Amygdala (tissue), 56 donors: ENCODE data around the gene IFT172.
"Not testable (repeated sequence)": the region's sequence is repeated elsewhere in the genome, so short reads cannot be mapped to it uniquely, and the experiment has no call there.

Source experiments
- DNase-seq, 56 donors: peaks; one replicate each; lab custom pipeline; 2025; lab: John Stamatoyannopoulos, UW

The IFT172 gene

GRCh38 chr2:27431395-27431794 lies 58.1 kb downstream of the IFT172 start:
- DNase-seq, result no peak

GRCh38 chr2:27428978-27429541 lies 60.5 kb downstream of the IFT172 start:
- peak in 46 of 56 donors; percentile 20 to 85 (median 70) for DNase-seq

- DNase-seq, result peak; percentile 58 to 96 (median 85)
These were observed 61.1 kb downstream of the IFT172 start, which contains the start of gene NRBP1 for GRCh38 chr2:27428213-27428977. TSS of gene NRBP1 (plus strand) at chr2:27428631. CDS start at chr2:27433274, 4,643 bp downstream.

- no peak for DNase-seq
These were observed 61.7 kb downstream of the IFT172 start for GRCh38 chr2:27427863-27428212.

GRCh38 chr2:27425039-27425438 lies 64.5 kb downstream of the IFT172 start:
- DNase-seq, result not testable (repeated sequence)

GRCh38 chr2:27422958-27423357 lies 66.6 kb downstream of the IFT172 start:
- DNase-seq, result no peak

GRCh38 chr2:27421660-27422250 lies 67.8 kb downstream of the IFT172 start:
- no peak for DNase-seq

- no peak for DNase-seq
These were observed 68.5 kb downstream of the IFT172 start for GRCh38 chr2:27420996-27421395.

GRCh38 chr2:27416151-27416550 lies 73.4 kb downstream of the IFT172 start:
- DNase-seq, result no peak

GRCh38 chr2:27412419-27413152 lies 77.0 kb downstream of the IFT172 start:
- no peak for DNase-seq

GRCh38 chr2:27409321-27410073 lies 80.0 kb downstream of the IFT172 start, which contains the start of gene PPM1G:
TSS of gene PPM1G (minus strand) at chr2:27409591. CDS start at chr2:27409422, 169 bp downstream.
- DNase-seq, result peak in 55 of 56 donors; percentile 56 to 97 (median 87)

- peak in 2 of 56 donors; percentile 41 to 45 for DNase-seq
These were observed 80.8 kb downstream of the IFT172 start for GRCh38 chr2:27408601-27409320.

GRCh38 chr2:27407798-27408491 lies 81.6 kb downstream of the IFT172 start:
- peak in 1 of 56 donors; percentile 13 for DNase-seq

GRCh38 chr2:27400348-27401135 lies 89.0 kb downstream of the IFT172 start:
- no peak for DNase-seq

- no peak for DNase-seq
These were observed 90.6 kb downstream of the IFT172 start for GRCh38 chr2:27398962-27399361.
